Astrocyte (in vitro differentiated cells and primary cell): ENCODE results near the gene SORL1.

Experiments
- CTCF ChIP-seq: IDR thresholded peaks from 2 replicates; pipeline ENCODE4 v1.5.1; 2011; ENCODE audit warnings: low read depth, mild to moderate bottlenecking, inconsistent platforms, low read length, moderate library complexity; ENCODE audit not compliant: insufficient read depth
- EZH2 ChIP-seq: IDR thresholded peaks from 2 replicates; pipeline ENCODE4 v1.6.1; 2012; ENCODE audit warnings: mild to moderate bottlenecking, low read length, inconsistent platforms; ENCODE audit not compliant: insufficient read depth

DNA sequence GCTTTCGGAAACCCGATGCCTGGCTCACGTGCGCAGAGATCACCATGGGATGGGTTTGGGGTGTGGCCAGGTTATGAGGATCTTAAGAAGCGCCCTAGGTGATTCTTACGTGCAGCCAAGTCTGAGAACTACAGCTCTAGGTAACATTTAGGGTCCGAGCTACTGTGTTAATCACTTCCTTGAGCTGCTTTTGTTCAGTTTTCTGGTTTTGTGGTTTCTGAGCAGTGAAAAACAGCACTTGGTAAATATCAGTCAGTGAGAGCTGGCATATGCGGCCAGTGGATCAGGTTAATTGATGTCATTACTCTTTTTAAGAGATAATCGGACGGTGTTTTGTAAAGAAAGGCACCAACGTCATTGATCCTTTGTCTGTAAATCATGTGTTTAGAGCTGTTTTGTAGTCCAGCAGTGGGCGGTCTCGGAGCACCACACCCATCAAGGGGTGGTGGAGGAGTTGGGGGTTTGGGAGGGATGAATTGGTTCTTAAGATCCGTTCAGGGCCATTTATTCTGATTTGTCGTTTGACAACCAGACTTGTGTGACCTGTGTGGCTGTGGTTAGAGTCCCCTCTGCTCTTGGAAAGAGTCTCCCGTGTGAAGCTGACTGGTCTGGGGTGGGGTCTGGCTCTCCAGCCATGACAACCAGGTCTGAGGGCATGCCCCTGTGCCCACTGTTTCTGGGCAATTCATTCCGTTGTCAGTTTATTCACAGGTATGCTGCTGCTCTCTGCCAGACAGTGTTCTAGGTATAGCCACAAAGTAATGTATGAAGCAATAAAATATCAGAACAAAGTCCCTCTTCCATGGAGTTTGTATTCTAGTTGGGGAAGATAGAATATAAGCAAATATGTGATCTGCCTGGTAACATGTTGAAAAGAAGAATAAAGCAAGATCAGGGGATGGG is 62.6 kb downstream of the SORL1 start:
- TF ChIP-seq EZH2 (no peak), CTCF (no peak)
